SH-SY5Y (cell line): ENCODE data around the gene TRPM2.

Experiments
- GATA2 ChIP-seq: IDR thresholded peaks from 2 replicates; pipeline ENCODE4 v1.6.1; 2011; ENCODE audit warnings: mild to moderate bottlenecking, low read depth, low read length
- GATA3 ChIP-seq: IDR thresholded peaks from 2 replicates; pipeline ENCODE4 v1.6.1; 2011; ENCODE audit warnings: low read depth, mild to moderate bottlenecking, low read length, moderate library complexity

DNA sequence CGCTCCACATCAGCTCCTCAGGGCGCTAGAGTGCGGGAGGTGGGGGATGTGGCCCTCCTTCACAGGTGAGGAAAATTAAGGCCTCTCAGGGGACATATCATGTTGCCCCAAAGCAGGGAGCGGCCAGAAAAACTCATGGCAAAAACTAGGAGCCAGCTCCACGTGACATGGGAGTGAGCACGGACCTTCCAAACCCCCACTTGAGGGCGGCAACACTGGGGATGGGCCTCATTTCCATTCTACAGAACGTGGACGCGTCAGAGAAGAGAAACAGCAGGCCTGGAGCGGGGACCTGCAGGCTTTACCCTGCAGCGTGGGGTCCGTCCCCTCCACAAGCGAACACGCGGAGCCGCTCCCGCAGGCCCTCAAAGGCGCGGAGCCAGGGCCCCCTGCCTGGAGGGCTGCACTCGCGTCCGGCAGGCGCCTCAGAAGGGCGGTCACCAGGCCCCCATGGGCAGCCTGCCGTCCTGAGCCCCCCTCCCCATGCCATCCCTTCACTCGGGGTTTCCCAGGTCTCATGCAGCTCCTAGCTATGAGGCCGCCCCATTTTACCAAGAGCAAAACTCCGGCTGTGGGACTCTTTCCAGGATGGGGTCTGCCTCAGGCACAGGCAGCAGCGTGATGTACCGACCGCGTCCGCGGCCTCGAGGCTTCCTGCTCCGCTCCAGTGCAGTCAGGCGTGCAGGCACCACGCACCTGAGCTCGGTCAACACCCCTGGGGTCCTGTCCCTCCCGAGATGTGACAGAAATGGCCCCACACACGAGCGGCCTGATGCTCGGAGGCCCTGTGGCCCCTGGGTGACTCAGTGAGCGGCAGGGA, 19.7 kb upstream of the TRPM2 start:
- TF ChIP-seq GATA2: no peak
- TF ChIP-seq GATA3: no peak
